ENCODE measurements around the gene AFF3. TPM values are rescaled to one million over a fixed set of nuclear protein-coding genes. Genes with fewer than 3 reads are reported as not detected.

The AFF3 gene
- total RNA-seq, 1 experiment from 2014 or later: not detected

- Histone ChIP-seq H3K4me1 (replicated peaks; ENCODE audit: insufficient read depth) (no peaks in the 10 kb centered on the region), H3K79me2 (ENCODE audit: low read depth) (no peaks in the 10 kb centered on the region), H3F3A (ENCODE audit: insufficient read depth, low read depth) (no peaks in the 10 kb centered on the region), H3K27ac (no peak overlapping the region), H2AFZ (no peak overlapping the region), H3K4me2 (no peak overlapping the region), H3K36me3 (ENCODE audit: low read depth) (no peaks in the 10 kb centered on the region), H4K20me1 (ENCODE audit: insufficient read depth) (no peaks in the 10 kb centered on the region), H3K9me3 (ENCODE audit: insufficient read depth, low read depth) (0 out of 2 replicates have a peak, but pooled peaks cover 2% of the 10 kb centered on the region), H3K4me3 (no peak overlapping the region), H3K9me2 (ENCODE audit: insufficient read depth) (no peaks in the 10 kb centered on the region), H3K27me3 (ENCODE audit: insufficient read depth, low read depth) (peaks cover 9% of the 10 kb centered on the region; the same call in 1 of the 2 replicates)
- ChIA-PET POLR2A (ENCODE audit: unreplicated experiment) (no interaction called here), CTCF (no interaction called here)
- TF ChIP-seq EZH2 (IDR thresholded peaks at IDR 0.05; ENCODE audit: low read depth): no peak
- no peak for TF ChIP-seq CTCF (conservative IDR thresholded peaks at IDR 0.05)
- no peak for DNase-seq
- BruUV-seq (replicated peaks): no TSS peak
- intact Hi-C loops (cut with micrococcal nuclease; ENCODE audit: unreplicated experiment): no loop called here
Observed at GRCh38 chr2:100034431-100034830, 108.0 kb downstream of the AFF3 start.

GRCh38 chr2:100033976-100034375 lies 108.4 kb downstream of the AFF3 start:
- H3K4me3 ChIP-seq: no peak overlapping the region
- no peak overlapping the region for H3K27ac ChIP-seq
- no peaks in the 10 kb centered on the region for H4K20me1 ChIP-seq (ENCODE audit: insufficient read depth)
- peaks cover 10% of the 10 kb centered on the region; the same call in 1 of the 2 replicates for H3K27me3 ChIP-seq (ENCODE audit: insufficient read depth, low read depth)
- no peak for TF ChIP-seq EZH2 (IDR thresholded peaks at IDR 0.05; ENCODE audit: low read depth)
- H2AFZ ChIP-seq: no peak overlapping the region
- no TSS peak for BruUV-seq (replicated peaks)
- no peaks in the 10 kb centered on the region for H3K79me2 ChIP-seq (ENCODE audit: low read depth)
- H3K9me3 ChIP-seq (ENCODE audit: insufficient read depth, low read depth): 0 out of 2 replicates have a peak, but pooled peaks cover 2% of the 10 kb centered on the region
- H3K36me3 ChIP-seq (ENCODE audit: low read depth): no peaks in the 10 kb centered on the region
- CTCF ChIA-PET: no interaction called here
- DNase-seq: no peak
- H3K4me2 ChIP-seq: no peak overlapping the region
- intact Hi-C loops (cut with micrococcal nuclease; ENCODE audit: unreplicated experiment): no loop called here
- H3F3A ChIP-seq (ENCODE audit: insufficient read depth, low read depth): no peaks in the 10 kb centered on the region
- H3K9me2 ChIP-seq (ENCODE audit: insufficient read depth): no peaks in the 10 kb centered on the region
- POLR2A ChIA-PET (ENCODE audit: unreplicated experiment): no interaction called here
- no peaks in the 10 kb centered on the region for H3K4me1 ChIP-seq (replicated peaks; ENCODE audit: insufficient read depth)

GRCh38 chr2:100031604-100032003 lies 110.8 kb downstream of the AFF3 start:
- no peak for DNase-seq
- Histone ChIP-seq H4K20me1 (ENCODE audit: insufficient read depth) (0 out of 2 replicates have a peak, but pooled peaks cover 3% of the 10 kb centered on the region), H3K36me3 (ENCODE audit: low read depth) (no peaks in the 10 kb centered on the region), H2AFZ (no peak overlapping the region), H3K27me3 (ENCODE audit: insufficient read depth, low read depth) (peaks cover 22% of the 10 kb centered on the region; the same call in 1 of the 2 replicates), H3K4me2 (no peak overlapping the region), H3K27ac (no peak overlapping the region), H3K9me3 (ENCODE audit: insufficient read depth, low read depth) (0 out of 2 replicates have a peak, but pooled peaks cover 2% of the 10 kb centered on the region), H3K9me2 (ENCODE audit: insufficient read depth) (no peaks in the 10 kb centered on the region), H3K4me3 (no peak overlapping the region), H3K79me2 (ENCODE audit: low read depth) (no peaks in the 10 kb centered on the region), H3K4me1 (replicated peaks; ENCODE audit: insufficient read depth) (no peaks in the 10 kb centered on the region), H3F3A (ENCODE audit: insufficient read depth, low read depth) (no peaks in the 10 kb centered on the region; the same call in 1 of the 2 replicates)
- intact Hi-C loops (cut with micrococcal nuclease; ENCODE audit: unreplicated experiment): no loop called here
- CTCF ChIA-PET: no interaction called here
- TF ChIP-seq EZH2 (IDR thresholded peaks at IDR 0.05; ENCODE audit: low read depth) (no peak), CTCF (conservative IDR thresholded peaks at IDR 0.05) (no peak)
- no TSS peak for BruUV-seq (replicated peaks)
- POLR2A ChIA-PET (ENCODE audit: unreplicated experiment): no interaction called here

- no peak for TF ChIP-seq CTCF (conservative IDR thresholded peaks at IDR 0.05)
- TF ChIP-seq EZH2 (IDR thresholded peaks at IDR 0.05; ENCODE audit: low read depth): no peak
- CTCF ChIA-PET: no interaction called here
- POLR2A ChIA-PET (ENCODE audit: unreplicated experiment): no interaction called here
- peaks cover 33% of the 10 kb centered on the region for H3K27me3 ChIP-seq (ENCODE audit: insufficient read depth, low read depth)
- no peak overlapping the region for H3K4me3 ChIP-seq
- DNase-seq: no peak
- no peak overlapping the region for H3K4me2 ChIP-seq
- intact Hi-C loops (cut with micrococcal nuclease; ENCODE audit: unreplicated experiment): no loop called here
- H3K9me3 ChIP-seq (ENCODE audit: insufficient read depth, low read depth): 0 out of 2 replicates have a peak, but pooled peaks cover 2% of the 10 kb centered on the region
- H3K4me1 ChIP-seq (replicated peaks; ENCODE audit: insufficient read depth): no peaks in the 10 kb centered on the region
- 0 out of 2 replicates have a peak, but pooled peaks cover 3% of the 10 kb centered on the region for H4K20me1 ChIP-seq (ENCODE audit: insufficient read depth)
- no TSS peak for BruUV-seq (replicated peaks)
- H3F3A ChIP-seq (ENCODE audit: insufficient read depth, low read depth): no peaks in the 10 kb centered on the region; the same call in 1 of the 2 replicates
- no peak overlapping the region for H3K27ac ChIP-seq
- no peaks in the 10 kb centered on the region for H3K36me3 ChIP-seq (ENCODE audit: low read depth)
- no peak overlapping the region for H2AFZ ChIP-seq
- H3K79me2 ChIP-seq (ENCODE audit: low read depth): no peaks in the 10 kb centered on the region
- H3K9me2 ChIP-seq (ENCODE audit: insufficient read depth): no peaks in the 10 kb centered on the region
Observed at GRCh38 chr2:100029460-100029859, 112.9 kb downstream of the AFF3 start.

Data from PC-9 (cell line).